Activated CD8-positive, alpha-beta T cell treated with anti-CD3 and anti-CD28 coated beads, Interleukin-2, amount 10 ng/mL, durations not matched to agents 7 days and 5 days (primary cell): ENCODE data around the gene MAST4. TPM values are rescaled to one million over a fixed set of nuclear protein-coding genes. Genes with fewer than 3 reads are reported as not detected.

Source experiments
- ATAC-seq: fragments of 150-1000 bp; cut with Tn5 transposase; one replicate; pipeline ENCODE4 v1.10.0; 2021; ENCODE audit warnings: moderate library complexity
- CTCF ChIA-PET: fragments of 350-600 bp; sonication (Branson Sonifier 250); formaldehyde crosslinking; loops from one replicate; lab custom pipeline; 2021; ENCODE audit warnings: antibody characterized with exemption; lab: Charles Lee
- POLR2A ChIA-PET: fragments of 350-600 bp; sonication (Branson Sonifier 250); formaldehyde crosslinking; loops from one replicate; lab custom pipeline; 2021; ENCODE audit warnings: antibody characterized with exemption; lab: Charles Lee
- DNase-seq: peaks from one replicate; pipeline ENCODE4 v3.0.0-alpha.2; 2020
- H3K27ac Mint-ChIP-seq: one replicate; pipeline ENCODE4 v1.8.0; 2021; ENCODE audit warnings: mild to moderate bottlenecking, mixed read lengths
- H3K27me3 Mint-ChIP-seq: one replicate; pipeline ENCODE4 v1.8.0; 2021; ENCODE audit warnings: low read depth, mixed read lengths
- H3K36me3 Mint-ChIP-seq: one replicate; pipeline ENCODE4 v1.8.0; 2021; ENCODE audit warnings: low read depth, mixed read lengths
- H3K4me1 Mint-ChIP-seq: one replicate; pipeline ENCODE4 v1.8.0; 2021; ENCODE audit warnings: low read depth, mixed read lengths
- H3K4me3 Mint-ChIP-seq: one replicate; pipeline ENCODE4 v1.8.0; 2021; ENCODE audit warnings: mild to moderate bottlenecking, mixed read lengths
- H3K9me3 Mint-ChIP-seq: one replicate; pipeline ENCODE4 v1.8.0; 2022; ENCODE audit warnings: mixed read lengths; ENCODE audit not compliant: insufficient read depth
- total RNA-seq, 2 experiments: library from RNA; stranded (reverse); gene quantifications; one replicate each; pipeline ENCODE4 v1.2.3, GENCODE V29; 2021

The MAST4 gene
- total RNA-seq, 2 experiments from 2014 or later, result 5.5 to 7.1 TPM

DNA sequence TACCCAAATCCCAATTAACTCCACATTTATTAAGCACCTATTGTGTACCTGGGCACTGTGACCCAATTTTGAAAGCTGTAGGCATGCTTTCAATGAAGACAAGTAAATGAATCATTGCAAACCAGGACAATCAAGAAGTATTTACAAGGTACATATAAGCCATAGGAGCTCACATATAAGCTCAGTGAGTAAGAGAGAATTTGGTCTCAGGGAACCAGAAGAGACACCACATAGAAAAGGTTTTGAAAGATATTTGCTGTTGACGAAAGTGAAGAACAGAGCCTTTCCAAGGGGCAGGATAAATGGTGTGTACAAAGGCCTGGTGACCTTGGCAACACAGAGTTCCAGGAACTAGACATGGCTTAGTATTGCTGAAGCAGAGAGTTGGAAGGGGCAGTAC, 412.8 kb downstream of the MAST4 start:
- Mint-ChIP-seq H3K9me3 (no peaks in the 10 kb centered on the region), H3K4me1 (peaks cover 35% of the 10 kb centered on the region), H3K36me3 (no peaks in the 10 kb centered on the region), H3K27me3 (no peaks in the 10 kb centered on the region), H3K4me3 (no peak overlapping the region), H3K27ac (no peak overlapping the region)
- ChIA-PET CTCF (interaction anchor here (0.9 kb wide), 1 partner anchor 13 kb away, joined by 3 read pairs; no protein-coding TSS in a partner anchor), POLR2A (no interaction called here)
- DNase-seq (no peak), ATAC-seq (no peak)

- no peak for ATAC-seq
- no peak for DNase-seq
- Mint-ChIP-seq H3K27ac (no peak overlapping the region), H3K4me1 (peaks cover 19% of the 10 kb centered on the region), H3K27me3 (no peaks in the 10 kb centered on the region), H3K9me3 (no peaks in the 10 kb centered on the region), H3K36me3 (no peaks in the 10 kb centered on the region), H3K4me3 (no peak overlapping the region)
- ChIA-PET CTCF (no interaction called here), POLR2A (no interaction called here)
These were observed 414.7 kb downstream of the MAST4 start for GRCh38 chr5:67010684-67011409.

GRCh38 chr5:67011422-67011821, 415.2 kb downstream of the MAST4 start:
- ChIA-PET CTCF (interaction anchor here (0.6 kb wide), 1 partner anchor 25 kb away, joined by 4 read pairs; no protein-coding TSS in a partner anchor), POLR2A (interaction anchor here (0.5 kb wide), 1 partner anchor 11 kb away, joined by 3 read pairs; no protein-coding TSS in a partner anchor)
- DNase-seq (no peak), ATAC-seq (no peak)
- Mint-ChIP-seq H3K4me3 (no peak overlapping the region), H3K36me3 (no peaks in the 10 kb centered on the region), H3K27ac (no peak overlapping the region), H3K27me3 (no peaks in the 10 kb centered on the region), H3K9me3 (no peaks in the 10 kb centered on the region), H3K4me1 (peaks cover 14% of the 10 kb centered on the region)

- ATAC-seq, result no peak
- CTCF ChIA-PET, result interaction anchor here (0.6 kb wide), 1 partner anchor 26 kb away, joined by 4 read pairs; no protein-coding TSS in a partner anchor
These were observed 416.0 kb downstream of the MAST4 start for GRCh38 chr5:67012171-67012570.

GRCh38 chr5:67013719-67014118, 417.5 kb downstream of the MAST4 start:
- H3K27ac Mint-ChIP-seq, result no peak overlapping the region
- H3K9me3 Mint-ChIP-seq, result no peaks in the 10 kb centered on the region
- peaks cover 6% of the 10 kb centered on the region for H3K4me1 Mint-ChIP-seq
- no peak overlapping the region for H3K4me3 Mint-ChIP-seq
- ATAC-seq (no peak), DNase-seq (no peak)
- H3K36me3 Mint-ChIP-seq, result no peaks in the 10 kb centered on the region
- ChIA-PET CTCF (interaction anchor here (1.1 to 1.2 kb wide), 2 partner anchors 9 to 23 kb away, joined by 3 to 5 read pairs; no protein-coding TSS in a partner anchor), POLR2A (no interaction called here)
- H3K27me3 Mint-ChIP-seq, result no peaks in the 10 kb centered on the region

More at GRCh38 chr5:67012171-67012570, 416.0 kb downstream of the MAST4 start:
- Mint-ChIP-seq H3K36me3 (no peaks in the 10 kb centered on the region), H3K4me3 (no peak overlapping the region), H3K27me3 (no peaks in the 10 kb centered on the region), H3K27ac (no peak overlapping the region), H3K9me3 (no peaks in the 10 kb centered on the region), H3K4me1 (peaks cover 10% of the 10 kb centered on the region)
- no peak for DNase-seq
- POLR2A ChIA-PET, result interaction anchor here (0.5 kb wide), 1 partner anchor 10 kb away, joined by 3 read pairs; no protein-coding TSS in a partner anchor

DNA sequence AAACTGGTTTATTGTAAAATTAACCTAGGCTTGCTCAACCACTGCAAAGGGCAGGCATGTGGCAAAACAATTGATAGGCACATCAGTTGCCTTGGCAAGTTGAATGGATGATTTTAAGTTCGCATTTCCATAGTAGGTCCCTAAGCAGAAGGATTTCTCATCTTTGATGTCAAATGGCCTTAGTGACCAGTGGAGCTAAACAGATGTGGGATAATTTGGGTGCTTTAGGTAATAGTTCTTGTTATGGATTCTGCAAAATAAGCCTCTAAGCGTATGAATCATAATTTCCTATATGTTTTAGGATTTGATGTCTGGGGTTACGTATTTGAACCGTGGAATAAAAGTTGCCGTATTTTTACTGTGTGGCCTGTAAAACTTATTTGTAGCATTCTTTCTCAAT, 418.0 kb downstream of the MAST4 start:
- Mint-ChIP-seq H3K27ac (no peak overlapping the region), H3K4me1 (peaks cover 6% of the 10 kb centered on the region), H3K9me3 (no peaks in the 10 kb centered on the region), H3K27me3 (no peaks in the 10 kb centered on the region), H3K36me3 (no peaks in the 10 kb centered on the region), H3K4me3 (no peak overlapping the region)
- DNase-seq (no peak), ATAC-seq (no peak)
- ChIA-PET CTCF (interaction anchor here (1.1 kb wide), 1 partner anchor 10 kb away, joined by 5 read pairs; no protein-coding TSS in a partner anchor), POLR2A (no interaction called here)

DNA sequence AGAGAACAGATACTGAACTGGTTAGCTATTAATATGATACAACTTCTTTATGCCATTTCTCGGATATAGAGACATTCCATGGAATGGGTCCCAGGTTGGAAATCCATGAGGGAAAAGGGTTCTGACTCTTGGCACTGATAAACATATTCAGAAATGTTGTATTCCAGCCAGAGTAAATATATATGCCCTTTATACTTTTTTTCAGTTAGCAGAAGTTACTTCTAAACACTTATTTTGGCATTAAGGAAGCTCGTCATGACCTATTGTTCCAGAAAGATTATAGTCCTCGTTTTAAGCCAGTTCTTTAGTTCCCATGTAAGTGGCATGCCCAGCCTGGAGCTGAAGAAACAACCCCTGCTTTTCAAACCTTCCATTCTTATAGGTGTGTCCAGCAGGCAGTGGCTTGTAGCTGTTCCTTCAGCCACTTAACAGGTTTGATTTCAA, 418.8 kb downstream of the MAST4 start:
- no peak for DNase-seq
- Mint-ChIP-seq H3K9me3 (no peaks in the 10 kb centered on the region), H3K4me3 (no peak overlapping the region), H3K4me1 (peaks cover 6% of the 10 kb centered on the region), H3K27me3 (no peaks in the 10 kb centered on the region), H3K36me3 (no peaks in the 10 kb centered on the region), H3K27ac (no peak overlapping the region)
- ChIA-PET CTCF (interaction anchor here (0.9 to 1.1 kb wide), 3 partner anchors 14 to 143 kb away, joined by 3 read pairs; no protein-coding TSS in a partner anchor), POLR2A (no interaction called here)
- ATAC-seq, result no peak

DNA sequence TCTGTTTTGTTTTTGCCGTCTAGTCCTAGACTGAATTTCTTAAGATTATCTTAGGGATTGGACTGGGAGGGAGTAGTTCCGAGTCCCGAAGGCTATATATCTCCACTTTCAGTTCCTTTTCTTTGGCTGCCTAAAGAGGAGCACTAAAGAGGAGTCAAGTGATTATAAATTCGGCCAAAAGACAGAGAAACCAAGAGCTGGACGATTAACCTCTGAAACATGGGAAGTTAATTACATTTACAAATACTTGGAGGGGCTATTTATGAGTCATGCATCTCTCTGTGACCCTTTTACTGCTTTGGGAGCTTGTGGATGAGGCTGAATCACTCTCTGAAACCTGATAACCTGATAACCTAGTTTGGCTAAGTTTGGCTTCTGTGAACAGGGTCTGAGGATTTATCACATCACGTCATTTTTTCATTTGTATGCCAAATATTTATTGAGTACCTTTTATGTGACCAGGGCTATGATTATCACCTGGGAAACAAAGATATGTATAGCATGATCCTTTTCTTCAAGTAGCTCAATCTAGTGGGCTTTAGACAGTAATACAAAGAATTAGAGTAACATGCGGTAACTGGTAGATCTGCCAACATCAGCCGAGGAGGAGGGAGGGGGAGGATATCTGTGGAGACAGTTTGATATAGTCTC, 419.5 kb downstream of the MAST4 start:
- Mint-ChIP-seq H3K27ac (no peak overlapping the region), H3K27me3 (no peaks in the 10 kb centered on the region), H3K4me1 (peaks cover 6% of the 10 kb centered on the region), H3K36me3 (no peaks in the 10 kb centered on the region), H3K4me3 (no peak overlapping the region), H3K9me3 (no peaks in the 10 kb centered on the region)
- ChIA-PET POLR2A (no interaction called here), CTCF (interaction anchor here (0.9 to 1.1 kb wide), 3 partner anchors 15 to 143 kb away, joined by 3 read pairs; no protein-coding TSS in a partner anchor)
- no peak for ATAC-seq
- no peak for DNase-seq

DNA sequence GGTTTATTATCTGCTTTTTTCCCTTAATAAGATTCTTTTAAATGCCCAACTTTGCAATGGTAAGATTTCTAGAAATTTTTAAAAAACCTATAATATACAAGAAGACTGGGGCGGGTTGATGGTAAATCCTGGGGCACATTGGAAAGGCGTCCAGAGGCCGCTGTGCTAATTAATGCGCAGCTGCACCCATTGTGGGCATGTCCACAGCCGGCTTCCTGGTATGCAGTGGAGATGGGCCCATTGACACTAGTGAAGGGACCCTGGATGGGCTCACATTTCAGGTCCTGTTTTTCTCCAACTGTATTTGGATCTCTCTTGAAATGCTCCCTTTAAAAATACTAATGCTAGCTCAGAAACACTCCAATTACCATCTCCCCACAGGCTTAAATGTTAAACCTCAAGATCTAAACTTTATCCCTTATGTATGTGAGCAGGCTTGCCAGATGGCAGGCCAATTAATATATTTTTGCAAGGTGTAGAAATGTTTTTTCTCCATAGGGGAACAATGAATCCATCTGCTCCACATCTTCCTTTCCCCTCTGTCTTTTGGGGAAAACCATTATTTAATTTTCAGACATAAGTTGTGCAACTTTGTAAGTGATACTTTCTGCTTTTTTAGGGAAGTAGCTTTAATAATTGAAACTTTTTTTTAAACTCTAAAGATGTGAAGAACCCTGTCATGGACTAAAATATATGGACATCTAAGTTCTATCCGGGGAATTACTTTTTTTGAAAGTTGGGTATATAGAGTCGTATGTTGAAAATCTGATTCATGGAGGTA, 423.1 kb downstream of the MAST4 start:
- no peaks in the 10 kb centered on the region for H3K36me3 Mint-ChIP-seq
- ATAC-seq (no peak), DNase-seq (no peak)
- H3K27me3 Mint-ChIP-seq, result no peaks in the 10 kb centered on the region
- no peak overlapping the region for H3K4me3 Mint-ChIP-seq
- no peaks in the 10 kb centered on the region for H3K9me3 Mint-ChIP-seq
- no peaks in the 10 kb centered on the region for H3K4me1 Mint-ChIP-seq
- CTCF ChIA-PET, result interaction anchor here (0.6 to 1.1 kb wide), 2 partner anchors 15 to 39 kb away, joined by 3 read pairs; no protein-coding TSS in a partner anchor
- H3K27ac Mint-ChIP-seq, result no peak overlapping the region
- POLR2A ChIA-PET, result no interaction called here

DNA sequence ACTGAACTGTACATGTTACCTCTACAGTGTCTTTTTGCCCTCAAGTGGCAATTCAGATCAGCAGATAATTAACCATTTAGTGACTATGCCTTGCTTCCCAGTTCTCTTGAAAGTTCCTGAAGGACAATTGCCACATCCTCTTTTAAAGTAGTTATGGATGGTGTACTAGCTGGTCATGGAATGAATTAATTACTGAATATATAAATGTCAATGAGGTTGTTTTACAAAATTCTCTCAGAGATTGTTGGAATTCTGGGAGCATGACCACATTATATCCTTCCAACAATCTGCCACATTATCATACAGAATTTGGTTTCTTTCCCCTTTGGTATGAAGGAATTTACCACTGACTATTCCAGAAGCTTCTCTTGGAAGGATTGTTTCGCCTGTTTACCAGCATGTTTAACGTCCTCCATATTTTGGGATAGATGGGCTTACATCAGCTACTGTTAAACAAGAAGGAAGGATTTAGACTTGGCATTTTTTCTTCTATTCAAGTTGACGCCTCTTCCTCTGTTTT, 424.0 kb downstream of the MAST4 start:
- Mint-ChIP-seq H3K9me3 (no peaks in the 10 kb centered on the region), H3K27me3 (no peaks in the 10 kb centered on the region), H3K36me3 (no peaks in the 10 kb centered on the region), H3K4me1 (no peaks in the 10 kb centered on the region), H3K27ac (no peak overlapping the region), H3K4me3 (no peak overlapping the region)
- CTCF ChIA-PET, result interaction anchor here (1.1 kb wide), 1 partner anchor 14 kb away, joined by 3 read pairs; no protein-coding TSS in a partner anchor
- POLR2A ChIA-PET, result no interaction called here
- ATAC-seq (no peak), DNase-seq (no peak)

- Mint-ChIP-seq H3K4me1 (no peaks in the 10 kb centered on the region), H3K4me3 (no peak overlapping the region), H3K36me3 (no peaks in the 10 kb centered on the region), H3K9me3 (no peaks in the 10 kb centered on the region), H3K27ac (no peak overlapping the region), H3K27me3 (no peaks in the 10 kb centered on the region)
- ChIA-PET CTCF (no interaction called here), POLR2A (no interaction called here)
- DNase-seq (no peak), ATAC-seq (no peak)
These were observed 424.8 kb downstream of the MAST4 start for GRCh38 chr5:67021031-67021430.
